Effector CD8-positive, alpha-beta T cell (primary cell): ENCODE data around the gene TMEM131.

Source experiments
- DNase-seq: peaks from one replicate; lab custom pipeline; 2025; lab: John Stamatoyannopoulos, UW

Gene TMEM131

DNA sequence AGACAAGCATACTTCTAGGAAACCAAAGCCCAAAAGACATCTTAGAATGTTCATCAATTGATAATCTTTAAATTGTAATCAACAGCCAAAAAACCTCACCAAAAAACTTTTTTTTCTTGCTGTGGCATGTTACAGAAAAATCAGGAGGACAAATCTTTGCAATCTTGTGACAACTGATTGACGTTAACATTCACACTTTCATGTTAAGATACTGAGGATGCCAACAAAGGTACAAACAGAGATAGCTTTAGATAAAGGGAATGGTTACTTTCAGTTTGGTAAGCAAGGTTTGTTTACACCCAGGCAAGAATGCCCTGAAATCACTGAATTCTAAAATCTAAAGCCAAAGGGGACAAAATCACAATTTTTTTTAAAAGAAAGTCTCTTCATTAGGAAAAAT is 190.0 kb downstream of the TMEM131 start:
- DNase-seq, result no peak

DNA sequence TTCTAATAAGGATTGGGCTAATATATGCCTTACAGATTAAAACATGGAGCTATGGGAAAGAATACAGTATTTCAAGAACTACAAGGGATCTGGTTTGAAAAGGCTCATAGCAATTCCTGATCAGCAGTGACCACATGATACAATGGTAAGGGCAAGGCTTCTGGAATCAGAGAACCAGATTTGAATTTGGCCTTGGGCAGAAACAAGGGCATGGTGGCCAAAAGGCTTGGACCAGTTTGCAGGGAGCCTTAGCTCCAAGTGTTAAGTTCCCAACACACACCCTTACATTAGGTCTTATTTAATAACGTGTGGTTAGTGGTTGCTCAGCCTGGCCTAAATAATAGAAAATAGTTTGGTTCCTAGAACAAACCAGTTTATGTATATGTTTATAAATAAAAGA is 194.7 kb downstream of the TMEM131 start:
- DNase-seq, result no peak

DNA sequence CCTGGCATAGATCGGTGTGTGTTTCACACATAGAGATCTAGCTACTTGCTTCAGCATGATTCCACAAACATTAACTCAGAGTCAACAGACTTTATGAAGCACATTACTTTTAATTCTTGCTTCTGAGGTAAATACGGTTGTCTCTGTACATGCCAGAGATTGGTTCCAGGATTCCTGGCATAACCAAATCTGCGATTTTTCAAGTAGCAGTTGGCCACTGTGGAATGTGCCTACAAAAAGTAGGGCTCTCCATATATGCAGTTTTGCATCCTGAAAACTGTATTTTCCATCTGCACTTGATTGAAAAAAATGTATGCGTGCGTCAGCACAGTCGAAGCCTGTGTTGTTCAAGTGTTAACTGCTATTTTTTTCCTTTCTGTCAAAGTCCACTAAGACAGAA is 197.3 kb downstream of the TMEM131 start:
- no peak for DNase-seq

DNA sequence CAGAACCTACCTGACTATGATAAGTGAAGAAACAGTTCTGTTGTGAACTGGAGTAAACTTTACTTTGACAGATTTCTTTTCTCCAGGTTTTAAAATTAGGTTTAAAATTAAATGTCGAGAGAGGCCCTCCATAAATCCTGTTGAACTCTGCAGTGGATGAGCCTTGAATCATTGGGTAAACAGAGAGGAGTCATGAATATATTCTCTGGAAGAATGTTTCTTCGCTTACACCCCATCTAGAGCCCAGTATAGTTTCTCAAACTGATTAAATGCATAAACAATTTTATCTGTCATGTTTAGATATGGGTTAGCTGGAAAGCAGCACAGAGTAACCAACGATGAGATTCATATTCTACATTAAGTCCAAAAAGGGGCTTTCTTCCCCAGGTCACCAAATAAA is 198.4 kb downstream of the TMEM131 start:
- no peak for DNase-seq

DNA sequence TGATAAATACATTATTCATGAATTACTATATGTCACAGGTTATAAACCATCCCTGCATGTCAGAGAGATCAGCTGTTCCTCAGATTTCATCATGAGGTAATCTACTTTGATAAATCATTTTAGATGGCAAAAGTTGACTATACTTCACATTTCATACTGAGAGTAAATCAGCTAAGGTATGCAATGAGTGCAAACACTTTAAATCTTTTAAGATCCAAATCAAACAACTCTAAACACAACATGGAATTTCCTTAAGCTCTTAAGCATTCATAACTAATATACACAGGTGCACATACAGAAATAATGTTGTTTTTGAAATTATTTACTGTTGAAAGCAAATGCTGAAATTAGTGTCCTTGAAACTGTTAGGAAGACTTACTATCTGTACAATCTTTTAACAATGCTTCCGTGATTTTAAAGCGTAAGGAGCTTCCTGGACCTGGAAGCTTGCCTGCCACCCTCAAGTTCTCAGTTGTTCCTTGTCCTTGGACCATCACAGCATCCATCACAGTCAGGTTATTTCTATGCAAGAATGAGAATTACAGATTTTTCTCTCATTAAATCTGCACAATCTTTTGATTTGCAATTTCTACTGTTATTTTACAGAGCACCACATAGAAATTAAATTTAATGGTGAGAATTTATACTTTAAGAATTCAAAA is 199.2 kb downstream of the TMEM131 start:
- DNase-seq, result no peak

DNA sequence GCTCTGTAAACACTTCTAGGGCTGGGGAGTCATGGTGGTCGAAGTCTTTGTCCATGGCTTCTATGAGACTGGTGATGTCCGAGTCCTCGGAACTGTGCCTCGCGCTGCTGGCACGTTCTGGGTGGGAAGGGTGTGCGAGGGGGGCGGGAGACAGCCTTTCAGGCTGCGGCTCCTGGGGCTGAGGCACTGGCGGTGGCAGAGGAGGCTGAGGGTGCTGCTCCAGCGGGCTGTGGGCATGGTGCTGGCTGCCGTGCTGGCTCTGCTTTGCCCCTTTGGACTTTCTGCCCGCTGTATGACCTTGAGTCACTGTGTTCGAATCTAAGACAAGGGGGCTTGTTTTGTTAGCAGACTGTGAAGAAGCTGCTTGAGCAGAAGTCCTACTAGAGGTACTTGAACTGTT is 203.3 kb downstream of the TMEM131 start:
- DNase-seq, result no peak

DNA sequence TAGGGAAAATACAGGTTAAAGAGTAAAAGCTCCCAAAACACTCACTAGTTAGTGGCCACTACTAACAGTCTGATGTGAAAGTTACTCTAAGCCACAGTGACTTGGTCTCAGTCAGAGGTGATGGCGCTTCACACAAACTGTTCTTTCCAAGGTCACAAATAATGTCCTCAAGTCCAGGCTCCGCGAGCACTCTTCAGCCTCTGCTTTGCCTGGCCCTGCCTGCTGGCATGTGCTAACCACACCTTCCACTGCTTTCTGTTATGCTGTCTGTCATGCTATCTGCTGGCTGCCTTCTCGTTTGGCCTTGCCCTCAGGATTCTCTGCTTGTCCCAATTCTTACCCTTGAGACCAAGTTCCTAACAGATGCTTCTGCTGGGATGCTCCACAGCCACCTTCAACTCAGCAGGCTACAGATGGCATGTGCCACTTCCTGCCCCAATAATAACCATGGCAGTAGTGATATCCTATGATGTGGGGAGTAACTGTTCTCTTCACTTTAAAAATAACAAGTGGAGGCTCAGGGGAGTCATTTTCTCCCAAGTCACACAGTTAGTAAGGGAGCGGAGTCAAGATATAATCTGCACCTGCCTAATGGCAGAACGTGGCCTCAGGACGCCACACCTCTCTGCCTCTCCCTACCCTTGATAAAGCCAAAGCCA is 206.6 kb downstream of the TMEM131 start:
- no peak for DNase-seq

DNA sequence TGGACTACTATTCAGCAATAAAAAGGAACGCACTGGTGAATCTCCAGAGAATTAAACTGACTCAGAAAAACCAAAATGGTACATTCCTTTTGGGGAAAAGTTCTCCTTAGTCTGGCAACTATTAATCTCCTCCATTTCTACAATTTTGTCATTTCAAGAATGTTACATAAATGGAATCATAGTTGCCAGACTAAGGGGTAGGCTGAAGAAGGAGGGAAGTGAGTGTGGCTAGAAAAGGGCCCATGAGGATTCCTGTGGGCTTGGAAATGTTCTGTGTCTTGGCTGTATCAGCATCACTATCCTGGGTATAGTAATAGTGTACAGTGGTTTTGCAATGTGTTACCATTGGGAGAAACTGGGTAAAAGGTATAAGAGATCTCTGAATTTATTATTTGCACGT is 209.9 kb downstream of the TMEM131 start:
- no peak for DNase-seq

DNA sequence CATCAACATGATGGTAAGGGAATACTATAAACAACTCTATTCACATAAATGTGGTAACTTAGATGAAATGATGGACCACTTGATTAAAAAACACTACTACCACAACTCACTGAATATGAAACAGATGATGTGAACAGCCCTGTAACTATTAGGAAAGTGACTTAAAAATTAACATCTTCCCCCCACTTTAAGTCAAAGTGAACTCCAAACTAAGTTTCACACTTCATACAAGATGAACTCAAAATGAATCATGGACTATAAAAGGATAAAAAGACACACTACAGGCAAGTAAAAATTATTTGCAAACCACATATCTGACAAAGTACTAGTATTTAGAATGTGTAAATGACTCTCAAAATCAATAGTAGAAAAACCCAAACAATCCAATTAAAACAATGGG is 210.8 kb downstream of the TMEM131 start:
- no peak for DNase-seq

DNA sequence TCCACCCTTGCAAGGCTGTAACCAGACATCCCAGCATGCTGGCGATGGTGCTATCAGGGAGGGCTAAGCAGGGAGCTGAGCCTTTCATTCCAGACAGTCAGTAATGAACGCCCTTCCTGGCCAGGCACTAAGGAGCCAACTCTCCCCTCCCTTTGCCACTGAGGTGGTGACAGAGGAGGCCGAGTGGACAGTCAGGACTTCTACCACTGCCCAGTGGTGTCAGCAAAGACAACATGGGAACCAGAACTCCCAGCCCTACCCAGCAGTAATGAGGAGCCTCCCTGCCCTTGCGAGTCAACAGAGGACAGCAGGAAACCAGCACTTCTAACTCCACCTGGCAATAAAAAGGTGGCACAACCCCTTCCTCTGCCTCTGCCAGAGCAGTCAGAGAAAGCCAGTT is 213.8 kb downstream of the TMEM131 start:
- no peak for DNase-seq

DNA sequence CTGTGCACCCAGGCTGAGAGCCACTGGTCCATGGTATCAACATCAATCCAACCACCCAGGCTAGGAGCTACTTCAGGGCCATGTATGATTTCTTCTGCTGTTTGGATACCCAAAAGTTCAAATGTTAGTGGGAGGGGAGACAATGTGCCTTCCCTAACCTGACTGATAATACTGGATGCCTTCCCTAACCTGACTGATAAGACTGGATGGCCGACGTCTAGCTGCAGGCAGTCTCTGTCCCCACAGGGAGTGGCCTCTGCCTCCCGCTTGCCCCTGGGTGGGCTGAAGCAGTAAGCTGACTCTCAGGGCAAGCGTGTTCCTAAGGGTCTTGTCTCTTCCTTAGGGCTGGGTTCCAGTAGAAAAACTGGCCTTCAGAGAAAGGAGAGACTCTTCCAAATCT is 216.6 kb downstream of the TMEM131 start:
- DNase-seq, result no peak

DNA sequence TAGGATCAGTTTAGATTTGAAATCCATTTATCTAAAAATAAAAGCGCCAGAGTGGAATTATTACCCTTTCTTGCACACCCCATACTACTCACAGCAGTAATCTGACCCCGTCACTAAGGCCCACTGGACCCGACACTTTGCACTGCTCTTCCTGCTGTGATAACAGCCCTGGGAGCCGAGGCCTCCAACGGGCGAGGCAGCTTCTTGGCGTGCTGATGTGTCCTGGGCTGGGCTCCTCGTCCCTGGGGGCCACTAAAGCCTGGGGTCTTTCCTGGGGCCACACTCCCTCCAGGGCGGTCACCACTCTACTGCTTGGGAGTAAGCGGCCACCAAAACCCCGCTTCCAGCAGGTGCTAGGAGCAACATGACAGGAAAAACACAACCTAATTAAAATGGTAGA is 220.7 kb downstream of the TMEM131 start:
- no peak for DNase-seq

DNA sequence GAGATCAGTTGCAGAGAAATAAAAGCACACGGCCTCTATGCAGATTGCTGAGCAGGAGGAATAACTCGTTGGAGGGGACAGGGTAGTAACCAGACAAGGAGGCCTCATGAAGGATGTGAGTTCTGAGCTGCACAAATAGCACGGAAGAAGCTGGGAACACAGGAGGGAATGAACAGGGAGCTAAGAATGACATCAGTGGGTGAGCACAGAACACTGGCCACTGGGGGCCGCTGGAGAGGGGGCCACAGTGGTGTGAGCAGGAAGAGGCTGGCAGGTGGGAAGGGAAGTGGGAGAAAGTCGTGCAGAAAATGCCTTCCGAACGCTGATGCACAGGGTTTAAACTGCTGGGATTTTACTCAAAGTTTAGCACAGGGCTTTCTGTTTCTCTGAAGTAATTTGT is 221.3 kb downstream of the TMEM131 start:
- no peak for DNase-seq

DNA sequence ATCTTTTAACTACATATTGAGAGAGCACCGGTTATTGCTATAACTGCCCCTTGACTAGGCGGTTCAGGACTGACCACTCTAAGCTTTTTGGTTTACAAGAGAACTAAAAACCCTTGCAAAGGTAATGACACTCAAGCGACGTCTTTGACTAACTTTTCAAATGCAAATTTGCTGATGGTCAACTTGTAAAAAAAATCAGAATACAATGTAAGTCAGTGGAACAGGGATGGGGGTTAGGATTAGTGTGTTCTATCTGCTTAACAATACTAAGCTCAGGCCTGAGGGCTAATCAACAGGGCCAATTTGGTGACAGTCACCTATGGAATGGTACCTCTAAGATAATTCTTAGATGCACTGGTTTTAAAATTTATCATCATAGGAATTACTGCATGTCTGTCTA is 225.3 kb downstream of the TMEM131 start:
- DNase-seq, result no peak

DNA sequence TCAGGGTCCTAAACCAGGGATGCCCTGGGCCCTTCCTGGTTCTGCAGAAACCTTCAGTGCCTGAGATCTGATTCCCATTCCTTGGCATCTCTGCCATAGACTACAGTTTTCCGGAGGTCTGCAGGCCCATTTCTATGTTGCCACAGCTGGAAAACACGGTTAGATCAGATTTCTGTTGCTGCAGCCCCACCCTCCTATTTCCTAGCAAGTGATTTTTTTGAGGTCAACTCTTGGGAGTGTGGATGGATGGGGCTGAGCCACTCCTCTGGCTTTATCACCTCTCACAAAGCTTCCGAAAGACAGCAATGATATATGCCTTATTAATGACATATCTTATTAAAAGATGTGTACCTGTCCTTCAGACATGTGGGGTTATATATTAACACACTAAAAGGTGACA is 226.0 kb downstream of the TMEM131 start:
- DNase-seq, result no peak

DNA sequence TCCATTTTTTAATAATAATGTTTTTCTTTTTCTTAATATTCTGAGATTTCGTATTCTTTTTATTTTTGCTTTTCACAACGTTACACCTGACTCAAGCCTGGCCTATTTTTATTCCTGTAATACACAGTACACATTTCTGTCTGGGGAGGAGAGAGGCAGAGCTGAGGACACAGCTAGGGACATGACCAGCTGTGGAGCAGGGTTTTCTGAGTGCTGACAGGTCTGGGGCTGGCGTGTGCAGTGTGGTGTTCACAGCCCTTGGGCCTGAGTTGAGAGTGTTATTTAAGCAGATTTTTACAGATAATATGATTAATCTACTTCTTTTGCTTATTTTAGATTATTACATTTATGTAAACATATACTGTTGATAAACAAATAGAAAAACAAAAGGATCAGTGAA is 226.4 kb downstream of the TMEM131 start:
- DNase-seq, result no peak

DNA sequence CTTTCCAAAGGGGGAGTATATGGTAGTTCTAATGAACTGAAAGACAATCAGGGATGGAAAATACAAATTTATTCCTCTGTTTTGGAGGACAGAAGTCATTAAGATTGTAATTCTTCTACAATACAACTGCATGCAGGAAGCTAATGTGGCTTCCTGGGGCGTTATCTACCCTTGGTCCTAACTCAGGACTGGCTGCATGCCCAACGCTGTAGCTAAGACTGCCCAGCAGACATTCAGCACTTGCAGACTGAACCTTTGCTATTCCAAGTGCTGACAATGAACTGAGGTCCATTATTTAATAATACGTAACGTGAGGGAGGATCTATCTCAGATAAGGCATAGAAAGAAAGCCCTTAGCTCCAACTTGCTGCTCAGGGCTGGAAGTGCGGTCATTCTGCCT is 229.2 kb downstream of the TMEM131 start:
- DNase-seq, result no peak

DNA sequence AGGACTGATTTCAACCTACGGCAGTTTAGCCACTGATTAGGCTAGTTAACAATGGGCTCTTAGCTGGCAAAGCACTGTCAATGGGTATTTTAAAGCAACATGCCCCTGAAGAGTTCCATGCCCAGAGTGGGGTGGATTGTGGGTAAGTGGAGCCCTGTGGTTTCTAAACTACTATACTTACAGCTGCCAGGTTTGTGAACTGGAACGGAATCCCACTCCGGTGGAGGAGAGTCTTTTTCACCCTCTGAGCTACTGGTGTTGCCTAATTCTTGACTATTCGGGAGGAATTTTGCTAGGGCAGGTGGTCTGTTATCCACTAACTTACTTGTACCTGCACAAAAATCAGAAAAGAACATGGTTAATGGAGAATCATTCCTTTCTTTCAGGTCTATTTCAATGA is 229.8 kb downstream of the TMEM131 start:
- no peak for DNase-seq

DNA sequence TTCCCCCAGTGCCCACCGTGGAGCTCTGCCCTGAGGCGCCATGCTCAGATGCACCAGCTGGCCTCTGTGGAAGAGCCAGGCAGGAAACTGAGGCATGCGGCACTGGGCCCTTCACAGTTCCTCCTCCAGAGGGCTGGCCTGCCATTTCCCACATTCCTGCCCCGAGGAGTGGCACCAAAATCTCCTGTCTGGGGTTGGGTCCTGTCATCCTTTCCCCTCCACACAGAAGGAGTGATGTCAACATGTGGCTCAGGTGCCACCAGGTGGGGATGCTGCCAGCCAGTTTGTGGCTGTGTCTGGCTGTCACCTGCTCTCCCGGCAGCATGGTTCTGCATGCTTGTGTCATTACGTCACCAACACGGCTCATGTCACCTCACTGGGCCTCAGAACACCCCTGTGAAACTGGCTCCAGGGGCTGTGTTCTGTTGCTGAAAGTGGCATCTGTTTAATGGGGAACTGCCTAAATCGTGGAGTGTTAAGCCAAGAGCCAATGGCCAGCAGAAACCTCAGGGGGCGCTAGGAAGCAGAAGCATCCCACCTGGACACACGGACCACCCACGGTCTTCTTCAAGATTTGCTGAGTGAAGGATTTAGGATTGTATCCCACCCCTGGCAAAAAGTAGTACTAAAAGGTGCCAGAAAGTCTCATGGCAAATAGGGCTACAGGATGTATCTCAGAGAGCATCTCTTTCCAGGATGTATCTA is 231.0 kb downstream of the TMEM131 start:
- no peak for DNase-seq

DNA sequence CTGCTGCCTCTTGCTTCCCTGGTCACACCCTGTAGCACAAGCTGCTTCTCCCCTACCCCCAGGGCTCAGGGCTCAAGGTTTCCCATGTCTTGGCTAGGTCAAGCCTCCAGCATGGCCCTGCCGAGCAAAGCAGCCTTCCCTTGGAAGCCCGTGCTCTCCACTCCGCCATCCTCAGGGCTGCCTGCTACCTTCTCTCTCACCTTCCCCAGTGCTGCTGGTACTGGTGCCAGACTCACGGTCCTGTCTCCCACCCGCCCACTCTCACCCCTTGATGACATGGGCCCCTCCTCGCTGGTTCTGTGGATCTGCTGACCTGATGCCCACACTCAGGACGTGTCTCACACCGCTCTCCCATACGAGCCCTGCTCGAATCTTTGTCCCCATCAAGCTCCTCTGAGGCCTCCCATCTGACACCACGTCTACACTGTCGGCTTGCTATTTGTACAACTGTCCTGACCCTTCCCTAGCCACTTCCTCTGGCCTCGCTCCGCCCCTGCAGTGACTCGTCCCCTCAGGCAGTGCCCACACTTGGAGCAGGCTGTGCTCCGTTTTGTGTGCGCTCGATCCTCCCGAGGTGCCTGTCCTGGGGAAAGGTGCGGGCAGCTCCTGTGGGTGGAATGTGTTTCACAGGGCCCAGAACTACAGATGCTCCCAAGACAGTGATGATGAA is 232.4 kb downstream of the TMEM131 start:
- no peak for DNase-seq

DNA sequence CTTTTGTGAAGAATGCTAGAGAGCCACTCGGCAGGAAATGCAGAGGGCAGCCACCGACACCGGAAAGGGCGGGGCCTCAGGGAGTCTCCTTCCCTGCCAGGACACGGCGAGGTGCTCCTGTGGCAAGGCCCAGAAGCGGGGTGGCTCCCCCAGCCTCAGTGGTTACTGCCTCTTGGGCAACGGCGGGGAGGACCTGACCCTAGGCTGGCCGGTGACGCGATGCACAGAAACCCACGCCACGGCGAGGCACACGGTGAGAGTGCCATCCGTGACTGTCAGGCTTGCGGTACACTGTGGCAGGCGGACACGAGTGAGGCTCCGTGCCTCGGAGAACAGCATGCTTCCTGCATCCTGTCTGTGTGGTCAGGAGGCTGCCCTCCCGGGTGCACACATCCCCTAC is 234.6 kb downstream of the TMEM131 start:
- DNase-seq, result peak; percentile 24

DNA sequence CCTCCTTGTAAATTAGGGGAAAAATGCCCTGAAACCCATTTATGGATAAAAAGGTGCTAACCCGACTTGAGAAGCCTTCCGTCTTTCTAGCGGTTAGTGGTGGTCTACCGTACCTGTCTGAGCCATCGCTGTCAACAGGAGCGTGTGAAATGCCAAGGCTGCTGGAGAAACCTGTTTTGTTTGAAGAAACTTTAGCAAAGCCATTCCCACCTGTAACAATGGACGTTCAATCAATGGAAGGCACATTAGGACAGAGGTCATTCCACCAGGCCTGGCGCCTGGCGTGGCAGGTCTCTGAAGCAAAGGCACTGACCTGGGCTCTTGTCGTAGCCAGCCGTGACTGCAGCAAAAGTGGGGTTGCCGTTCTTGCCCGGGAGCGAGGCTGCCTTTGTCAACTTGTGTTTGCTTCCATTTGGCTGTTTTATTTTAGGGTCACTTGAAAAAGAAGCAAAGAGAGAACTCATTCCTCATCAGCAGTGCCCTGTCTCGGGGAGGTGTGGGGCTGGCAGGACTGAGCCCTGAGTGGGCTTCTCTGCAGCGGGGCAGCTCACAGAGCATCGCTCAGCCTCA is 235.2 kb downstream of the TMEM131 start:
- no peak for DNase-seq
